ENCODE data around the gene MAPK6.

MAPK6 gene

GRCh38 chr15:52018244-52018643 lies 775 bp upstream of the MAPK6 start:
- ChIA-PET POLR2A (ENCODE audit: low non-redundant PET) (no interaction called here), CTCF (interaction anchor here (0.6 kb wide), 1 partner anchor 932 kb away, joined by 3 read pairs; no protein-coding TSS in a partner anchor)
- DNase-seq (ENCODE audit: low spot score) = no peak
- peak overlapping the region; percentile 99 for H3K27ac ChIP-seq
- no peak for TF ChIP-seq CTCF (conservative IDR thresholded peaks at IDR 0.05; ENCODE audit: low read depth)

- CTCF ChIA-PET = interaction anchor here (0.6 kb wide), 1 partner anchor 46 kb away, joined by 3 read pairs; no protein-coding TSS in a partner anchor
- peak overlapping the region; percentile 99 for H3K27ac ChIP-seq
- TF ChIP-seq CTCF (conservative IDR thresholded peaks at IDR 0.05; ENCODE audit: low read depth) = no peak
- POLR2A ChIA-PET (ENCODE audit: low non-redundant PET) = interaction anchor here (0.9 kb wide), 1 partner anchor 24 kb away, joined by 3 read pairs; no protein-coding TSS in a partner anchor
- DNase-seq (ENCODE audit: low spot score) = peak; percentile 92
Measured at GRCh38 chr15:52019394-52020220, 588 bp downstream of the MAPK6 start.

- POLR2A ChIA-PET (ENCODE audit: low non-redundant PET) = interaction anchor here (0.9 kb wide), 1 partner anchor 25 kb away, joined by 3 read pairs; no protein-coding TSS in a partner anchor
- no peak for TF ChIP-seq CTCF (conservative IDR thresholded peaks at IDR 0.05; ENCODE audit: low read depth)
- DNase-seq (ENCODE audit: low spot score) = no peak
- peak overlapping the region; percentile 99 for H3K27ac ChIP-seq
- CTCF ChIA-PET = no interaction called here
Measured at GRCh38 chr15:52020221-52021085, 1.4 kb downstream of the MAPK6 start.

- ChIA-PET POLR2A (ENCODE audit: low non-redundant PET) (no interaction called here), CTCF (interaction anchor here (0.6 kb wide), 1 partner anchor 31 kb away, joined by 3 read pairs; no protein-coding TSS in a partner anchor)
- TF ChIP-seq CTCF (conservative IDR thresholded peaks at IDR 0.05; ENCODE audit: low read depth) = no peak
- no peak overlapping the region for H3K27ac ChIP-seq
- DNase-seq (ENCODE audit: low spot score) = peak; percentile 89
Measured at GRCh38 chr15:52021128-52021671, 2.2 kb downstream of the MAPK6 start.

GRCh38 chr15:52021892-52022540 lies 3.0 kb downstream of the MAPK6 start:
- POLR2A ChIA-PET (ENCODE audit: low non-redundant PET) = no interaction called here
- peak overlapping the region; percentile 89 for H3K27ac ChIP-seq
- TF ChIP-seq CTCF (conservative IDR thresholded peaks at IDR 0.05; ENCODE audit: low read depth) = no peak
- DNase-seq (ENCODE audit: low spot score) = no peak
- CTCF ChIA-PET = no interaction called here

Measured in RWPE1 (cell line).